Measurements from ENCODE around the gene UBXN1. TPM values are rescaled to one million over a fixed set of nuclear protein-coding genes. Genes with fewer than 3 reads are reported as not detected.
"Not testable (repeated sequence)": the region's sequence is repeated elsewhere in the genome, so short reads cannot be mapped to it uniquely, and the experiment has no call there.

The UBXN1 gene
- polyA plus RNA-seq, 3 donors: 127 to 237 (median 188) TPM

GRCh38 chr11:62710001-62710345, 31.1 kb upstream of the UBXN1 start:
- WGBS, 3 donors: 50 to 70% (median 51%) methylated on average over 7 of the region's 7 CpGs
- H3K27ac ChIP-seq (ENCODE audit: low read depth, low read length): peak overlapping the region; percentile 80

GRCh38 chr11:62709247-62710000, 30.6 kb upstream of the UBXN1 start:
- H3K27ac ChIP-seq (ENCODE audit: low read depth, low read length): peak overlapping the region; percentile 80
- 0 to 5% (median 1%) methylated on average over 47 of the region's 47 CpGs for whole genome bisulfite sequencing, 3 donors

DNA sequence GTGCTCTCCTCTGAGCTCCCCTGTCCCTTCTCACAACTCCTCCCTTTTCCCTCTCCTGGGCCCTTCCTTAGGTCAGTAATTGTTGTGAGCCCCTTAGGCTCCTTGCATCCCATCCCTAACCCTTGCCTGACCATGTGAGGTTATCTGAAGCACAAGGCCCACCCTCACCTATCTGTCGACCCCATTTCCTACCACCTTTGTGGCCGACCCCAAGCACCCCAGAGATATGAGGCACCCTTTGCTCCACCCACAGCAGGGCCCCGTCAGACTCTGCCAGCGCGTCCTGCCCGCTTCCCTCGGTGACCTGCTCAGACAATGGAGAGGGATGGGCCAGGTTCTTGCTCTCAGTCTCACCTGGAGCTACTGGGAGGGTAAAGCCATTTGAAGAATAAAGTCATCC, 29.9 kb upstream of the UBXN1 start:
- WGBS, 3 donors: 2 to 6% (median 4%) methylated on average over 7 of the region's 7 CpGs
- H3K27ac ChIP-seq (ENCODE audit: low read depth, low read length): no peak overlapping the region

- 68 to 82% (median 73%) methylated on average over 5 of the region's 5 CpGs for WGBS, 3 donors
- H3K27ac ChIP-seq (ENCODE audit: low read depth, low read length): no peak overlapping the region
Measured at GRCh38 chr11:62708392-62708791, 29.5 kb upstream of the UBXN1 start.

DNA sequence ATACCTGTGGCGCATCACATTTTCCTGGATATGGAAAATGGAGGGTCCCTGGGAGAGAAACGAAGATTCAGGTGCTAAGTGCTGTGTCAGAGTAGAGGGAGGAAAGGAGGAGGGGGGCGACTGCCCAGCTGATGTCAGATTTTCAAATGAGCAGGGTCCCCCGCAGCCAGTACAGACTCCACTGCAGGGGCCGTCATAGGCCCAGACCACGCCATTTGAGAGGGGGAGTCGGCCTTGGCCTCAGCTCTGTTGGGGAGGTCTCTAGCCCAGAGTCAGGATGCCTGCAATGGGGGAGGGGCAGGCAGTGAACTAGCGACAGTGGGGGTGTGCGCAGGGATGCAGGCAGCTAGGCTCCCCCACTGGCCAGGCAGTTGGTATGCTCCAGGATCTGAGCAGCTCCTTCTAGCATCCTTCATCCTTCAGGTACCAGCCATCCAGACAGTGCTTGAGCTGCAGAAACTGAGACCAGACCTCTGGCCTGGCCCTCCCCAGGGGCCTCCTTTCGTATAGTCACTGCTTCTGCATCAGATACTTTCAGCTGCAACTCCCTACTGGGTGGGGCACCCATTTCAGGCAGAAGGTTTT, 28.5 kb upstream of the UBXN1 start, which contains the start of the genes BSCL2 and GNG3:
Gene BSCL2, minus strand, starts transcription at position 148 of the 585 bp plus-strand sequence. CDS start 229 bp downstream, outside the sequence.
Gene GNG3, plus strand, starts transcription at position 400 of the 585 bp plus-strand sequence. CDS start 620 bp downstream, outside the sequence.
- H3K27ac ChIP-seq (ENCODE audit: low read depth, low read length): no peak within 1 kb of the TSS
- WGBS, 3 donors: 80 to 83% (median 81%) methylated on average over 10 of the region's 10 CpGs

DNA sequence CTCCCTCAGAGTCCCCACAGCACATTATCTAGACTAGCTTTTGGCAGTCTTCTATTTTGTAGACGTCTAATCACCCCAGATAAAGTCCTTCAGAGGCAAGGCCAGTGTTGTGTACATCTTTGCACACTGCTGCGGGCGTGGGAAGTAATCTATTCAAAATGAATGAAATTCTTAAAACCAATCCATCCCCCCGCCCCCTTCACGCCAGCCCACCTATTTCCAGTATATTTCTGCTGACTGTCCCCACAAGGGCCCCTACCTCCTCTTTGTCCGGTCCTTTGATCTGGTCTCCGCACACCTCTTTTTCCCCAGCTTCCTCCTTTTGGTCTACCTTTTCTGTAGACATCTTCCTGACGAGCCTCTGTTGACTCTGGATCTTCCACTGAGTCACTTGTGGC, 28.0 kb upstream of the UBXN1 start:
- 55 to 87% (median 81%) methylated on average over 8 of the region's 8 CpGs for WGBS, 3 donors
- H3K27ac ChIP-seq (ENCODE audit: low read depth, low read length): no peak overlapping the region

DNA sequence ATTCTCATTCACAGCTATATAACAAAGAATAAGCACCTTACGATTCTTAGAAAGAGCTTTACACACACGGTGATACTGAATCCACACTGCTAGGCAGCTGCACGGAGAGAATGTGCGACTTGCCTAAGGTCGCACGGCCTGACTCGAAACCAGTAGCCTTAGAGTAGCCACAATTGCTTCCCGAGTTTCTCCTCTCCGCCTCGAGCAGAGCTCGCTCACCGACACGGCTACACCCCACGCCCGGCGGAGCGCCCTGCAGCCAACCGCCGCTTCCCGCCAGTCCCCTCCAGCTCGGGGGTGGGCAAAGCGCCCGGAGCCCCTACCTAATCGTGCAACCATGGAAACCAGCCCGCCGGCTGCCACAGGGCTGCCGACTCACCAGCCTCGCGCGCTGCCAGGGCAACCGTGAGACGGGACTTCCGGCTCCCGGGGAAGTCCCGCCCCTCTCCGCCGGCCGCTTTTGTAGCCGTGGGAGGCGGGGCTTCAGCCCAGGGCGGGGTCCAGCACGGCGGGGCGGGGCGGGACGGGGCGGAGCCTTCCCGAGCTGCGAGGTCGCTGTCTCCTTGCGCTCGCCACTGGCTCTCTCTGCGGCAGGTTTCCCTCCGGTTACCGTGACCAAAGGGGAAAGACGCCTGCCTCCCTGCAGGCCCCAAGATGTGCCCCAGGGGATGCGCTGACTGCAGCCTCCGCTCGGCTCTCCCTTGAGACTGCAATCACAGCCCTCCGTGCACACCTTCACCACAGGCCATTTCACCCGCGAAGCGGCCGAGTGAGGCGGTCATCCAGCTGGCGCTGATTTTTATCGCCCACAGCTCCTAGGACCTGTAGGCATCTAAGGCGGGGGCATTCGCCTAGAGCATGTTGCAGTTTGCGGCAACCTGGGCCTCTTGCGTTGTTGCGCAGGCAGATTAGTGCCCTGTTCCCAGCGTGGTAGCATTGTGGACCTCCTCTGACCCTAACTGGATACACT, 27.3 kb upstream of the UBXN1 start:
- 3 to 6% (median 6%) methylated on average over 58 to 73 of the region's 73 CpGs for WGBS, 3 donors
- H3K27ac ChIP-seq (ENCODE audit: low read depth, low read length): no peak overlapping the region

DNA sequence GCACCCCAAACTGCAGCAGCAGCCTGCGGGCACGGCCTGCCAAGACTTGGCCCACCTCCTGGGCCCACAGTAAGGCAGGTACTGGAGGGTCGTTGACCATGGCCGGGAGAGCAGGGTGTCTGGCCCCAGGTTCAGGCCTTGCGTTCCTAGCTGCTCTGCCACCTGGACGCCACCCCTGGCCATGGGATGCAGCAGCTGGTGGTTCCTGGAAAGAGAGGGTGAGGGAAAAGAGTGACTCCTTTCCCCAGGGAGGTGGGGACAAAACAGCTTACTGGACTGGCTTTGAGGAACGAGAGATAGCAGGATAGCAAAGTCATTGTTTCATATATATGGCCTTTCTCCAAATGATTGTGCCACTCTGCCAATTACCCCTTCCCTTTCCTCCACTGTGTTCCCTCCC, 26.5 kb upstream of the UBXN1 start:
- 23 to 60% (median 56%) methylated on average over 7 of the region's 7 CpGs for WGBS, 3 donors

GRCh38 chr11:62703921-62704320, 25.0 kb upstream of the UBXN1 start:
- not testable (repeated sequence) for H3K27ac ChIP-seq (ENCODE audit: low read depth, low read length)
- 73 to 100% (median 87%) methylated on average over 4 of the region's 4 CpGs for WGBS, 3 donors

More for the DNA sequence above, 26.5 kb upstream of the UBXN1 start:
- no peak overlapping the region for H3K27ac ChIP-seq (ENCODE audit: low read depth, low read length)

GRCh38 chr11:62702246-62702645, 23.4 kb upstream of the UBXN1 start:
- WGBS, 3 donors: 67 to 90% (median 71%) methylated on average over 8 to 11 of the region's 11 CpGs

DNA sequence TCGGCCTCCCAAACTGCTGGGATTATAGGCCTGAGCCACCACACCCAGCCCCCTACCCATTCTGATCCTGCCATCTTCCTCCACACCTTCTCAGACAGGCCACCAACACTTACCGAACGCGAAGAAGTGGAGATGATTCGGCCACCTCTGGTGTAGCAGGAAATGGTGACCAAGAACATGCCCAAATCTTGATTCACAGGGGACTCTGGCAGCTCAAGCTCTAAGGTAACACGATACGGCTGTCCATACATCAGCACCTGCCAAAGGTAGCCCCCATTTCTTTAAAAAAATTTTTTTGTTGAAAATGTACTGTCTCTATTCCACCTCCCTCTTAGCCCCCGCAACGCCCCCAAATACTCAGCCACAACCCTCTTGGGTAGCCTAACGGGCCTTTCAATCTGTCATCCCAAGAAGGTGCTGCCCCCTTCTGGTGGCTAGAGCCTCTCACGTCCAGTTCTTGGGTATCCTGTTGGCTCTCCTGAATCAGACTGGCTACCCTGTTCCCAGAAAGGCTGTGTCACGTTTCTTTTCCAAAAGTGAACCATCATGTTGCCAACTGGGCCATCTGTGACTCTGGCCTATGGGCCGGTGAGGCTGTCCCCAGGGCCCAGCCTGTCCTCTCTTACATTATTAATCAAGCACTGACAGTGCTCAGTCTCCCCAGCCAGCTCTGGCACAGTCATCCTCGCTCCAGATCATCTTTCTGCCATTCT, 15.7 kb upstream of the UBXN1 start:
- whole genome bisulfite sequencing, 3 donors: 39 to 55% (median 42%) methylated on average over 14 of the region's 14 CpGs
- H3K27ac ChIP-seq (ENCODE audit: low read depth, low read length): no peak overlapping the region

More at GRCh38 chr11:62702246-62702645, 23.4 kb upstream of the UBXN1 start:
- H3K27ac ChIP-seq (ENCODE audit: low read depth, low read length): no peak overlapping the region

GRCh38 chr11:62693624-62694023, 14.8 kb upstream of the UBXN1 start:
- 71 to 100% (median 90%) methylated on average over 3 to 4 of the region's 4 CpGs for WGBS, 3 donors

DNA sequence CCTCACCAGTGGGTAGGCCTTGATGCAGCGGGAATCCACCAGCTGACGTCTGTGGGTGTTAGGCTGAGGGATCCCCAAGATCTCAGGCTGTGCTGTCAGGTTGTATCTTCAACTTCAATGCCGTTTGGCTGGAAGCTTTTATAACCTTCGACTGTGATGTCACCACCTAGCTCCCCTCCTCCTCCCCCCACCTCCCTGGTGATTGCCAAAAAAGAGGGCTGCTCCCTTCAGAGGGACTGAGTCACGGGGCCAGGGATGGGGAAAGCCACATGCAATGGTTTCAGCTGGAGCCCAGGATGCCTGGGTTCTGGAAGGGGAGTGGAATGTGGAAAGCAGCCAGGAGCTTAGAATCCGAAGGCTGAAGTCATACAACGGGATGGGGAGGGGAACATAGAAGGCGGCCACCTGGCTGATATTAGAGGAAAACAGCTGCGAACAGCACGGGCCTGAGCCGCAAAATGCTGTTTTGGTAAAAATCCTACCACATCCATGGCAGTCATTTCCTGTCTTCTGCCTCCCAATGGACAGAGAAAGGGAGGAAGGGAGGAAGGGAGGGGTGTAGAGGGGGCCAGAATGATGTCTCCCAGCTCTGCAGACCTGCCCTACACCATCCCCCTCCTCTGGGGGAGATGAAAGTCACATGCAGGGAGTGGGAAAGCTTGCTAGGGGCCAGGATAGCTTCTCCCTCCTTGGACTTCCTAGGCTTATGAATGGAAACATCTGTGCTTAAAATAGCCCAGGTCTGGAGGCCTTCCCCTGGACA, 10.7 kb upstream of the UBXN1 start, which contains the start of gene LRRN4CL:
Gene LRRN4CL, minus strand, starts transcription at position 110 of the 763 bp plus-strand sequence. CDS start 1,022 bp downstream, outside the sequence.
- H3K27ac ChIP-seq (ENCODE audit: low read depth, low read length): no peak within 1 kb of the TSS
- WGBS, 3 donors: 44 to 46% (median 45%) methylated on average over 11 of the region's 11 CpGs

More at GRCh38 chr11:62693624-62694023, 14.8 kb upstream of the UBXN1 start:
- not testable (repeated sequence) for H3K27ac ChIP-seq (ENCODE audit: low read depth, low read length)

DNA sequence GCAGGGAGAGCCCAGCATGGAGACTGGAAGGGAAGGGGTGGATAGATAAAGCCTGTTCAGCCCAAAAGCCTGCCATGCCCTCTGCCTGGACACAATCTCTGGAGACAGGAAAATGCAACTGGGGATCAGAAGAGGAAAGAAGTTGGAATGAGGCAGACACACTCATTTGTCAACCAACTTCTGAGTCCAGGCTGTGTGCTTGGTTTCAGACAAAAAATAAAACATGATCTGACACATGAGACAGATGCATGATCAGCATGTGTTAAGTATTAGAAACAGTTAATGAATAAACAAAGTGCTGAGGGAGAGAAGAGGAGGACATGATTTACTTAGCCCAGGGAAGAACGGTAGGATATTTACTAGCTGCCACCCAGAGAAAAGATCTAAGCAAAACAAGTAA, 9.6 kb upstream of the UBXN1 start:
- H3K27ac ChIP-seq (ENCODE audit: low read depth, low read length): no peak overlapping the region
- 16 to 61% (median 45%) methylated on average over 1 of the region's 1 CpG for WGBS, 3 donors

DNA sequence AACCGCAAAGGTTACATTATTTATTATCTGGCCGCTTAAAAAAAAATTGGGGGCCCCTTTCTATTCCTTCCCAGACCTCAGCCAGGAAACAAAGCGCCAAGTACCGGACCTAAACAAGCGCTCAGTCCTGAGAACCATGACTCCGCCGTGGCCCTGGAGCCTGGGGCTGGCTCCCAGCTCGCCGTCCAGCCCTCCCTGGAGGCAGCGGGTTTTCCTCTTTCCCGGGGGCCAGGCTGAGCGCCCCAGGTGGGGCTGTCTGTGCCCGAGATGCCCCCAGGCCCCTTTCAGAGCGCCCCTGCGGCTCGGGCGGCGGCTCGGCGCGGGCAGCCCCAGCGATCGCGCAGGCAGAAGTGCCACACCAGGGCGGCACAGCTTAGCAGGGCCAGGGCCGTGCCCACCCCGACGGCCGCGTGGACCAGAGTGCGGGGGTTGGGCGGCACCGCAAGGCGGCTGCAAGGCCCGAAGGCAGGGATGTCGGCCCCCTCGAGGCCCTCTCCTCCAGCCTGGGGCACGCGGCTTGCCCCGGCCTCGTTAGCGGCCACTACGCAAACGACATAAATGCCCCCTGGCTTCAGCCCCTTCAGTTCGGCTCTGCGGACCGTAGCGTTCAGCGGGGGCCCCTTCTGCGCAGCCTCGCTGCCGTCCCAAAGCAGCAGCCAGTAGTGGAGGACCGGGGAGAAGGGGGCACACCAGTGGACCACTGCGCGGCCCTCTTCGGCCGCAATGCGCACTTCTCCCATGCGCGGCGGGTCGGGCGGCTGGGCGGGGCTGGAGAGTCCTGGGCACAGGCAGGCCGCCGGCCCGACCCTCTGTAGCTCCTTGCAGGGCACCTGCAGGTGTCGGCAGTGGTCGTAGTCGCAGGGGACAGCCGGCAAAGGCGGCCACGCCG, 8.9 kb upstream of the UBXN1 start:
- H3K27ac ChIP-seq (ENCODE audit: low read depth, low read length): no peak overlapping the region
- 37 to 44% (median 40%) methylated on average over 70 to 74 of the region's 74 CpGs for WGBS, 3 donors

DNA sequence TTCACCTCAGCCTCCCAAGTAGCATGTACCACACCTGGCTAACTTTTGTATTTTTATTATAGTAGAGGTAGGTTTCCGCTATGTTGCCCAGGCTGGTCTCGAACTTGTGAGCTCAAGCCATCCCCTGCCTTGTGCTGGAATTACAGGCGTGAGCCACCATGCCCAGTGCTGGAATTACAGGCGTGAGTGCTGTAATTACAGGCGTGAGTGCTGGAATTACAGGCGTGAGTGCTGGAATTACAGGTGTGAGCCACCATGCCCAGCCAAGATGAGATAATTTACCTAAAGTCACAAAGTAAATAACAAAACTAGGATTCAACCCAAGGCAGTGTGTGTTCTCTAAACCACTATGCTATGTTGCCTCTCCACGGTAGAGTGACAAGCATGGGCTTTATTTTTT, 3.6 kb upstream of the UBXN1 start:
- H3K27ac ChIP-seq (ENCODE audit: low read depth, low read length): no peak overlapping the region
- WGBS, 3 donors: 64 to 95% (median 84%) methylated on average over 7 of the region's 7 CpGs

All from adipose tissue (tissue), 3 donors.